ENCODE results near the gene PDE9A. TPM values are rescaled to one million over a fixed set of nuclear protein-coding genes. Genes with fewer than 3 reads are reported as not detected.

PDE9A gene
- total and polyA plus RNA-seq, 2 experiments from 2014 or later: 26.5 to 31.1 TPM

- no peak overlapping the region for H3K27ac Mint-ChIP-seq
- H3F3A ChIP-seq (replicated peaks; ENCODE audit: low read depth): no peaks in the 10 kb centered on the region
- ATAC-seq (no peak), DNase-seq (ENCODE audit: low spot score) (no peak)
- no peak for TF ChIP-seq ZNF462 (CRISPR knock-in tag; IDR thresholded peaks at IDR 0.05)
- no peak for TF ChIP-seq ETS1 (IDR thresholded peaks at IDR 0.05)
- TF ChIP-seq REST (IDR thresholded peaks at IDR 0.05; ENCODE audit: unreplicated experiment): no peak
- TF ChIP-seq EZH2 (IDR thresholded peaks at IDR 0.05; ENCODE audit: low read depth, unreplicated experiment): no peak
- TF ChIP-seq ZNF114 (CRISPR knock-in tag; IDR thresholded peaks at IDR 0.05): no peak
- no peak for TF ChIP-seq POLR2AphosphoS5 (IDR thresholded peaks at IDR 0.05; ENCODE audit: low read depth)
- TF ChIP-seq CTCF (conservative IDR thresholded peaks at IDR 0.05; ENCODE audit: low read depth in 2 of 2): no peak
- no peak for TF ChIP-seq STAT1 (IDR thresholded peaks at IDR 0.05; ENCODE audit: unreplicated experiment)
- no peak for TF ChIP-seq NANOG (IDR thresholded peaks at IDR 0.05; ENCODE audit: borderline replicate concordance)
- TF ChIP-seq ZNF331 (CRISPR knock-in tag; IDR thresholded peaks at IDR 0.05; ENCODE audit: low read depth): no peak
- H2AFZ ChIP-seq: no peak overlapping the region
- no peak overlapping the region for H3K4me3 ChIP-seq
- peaks cover 19% of the 10 kb centered on the region for H3K36me3 Mint-ChIP-seq (ENCODE audit: low read depth)
- H3K27me3 Mint-ChIP-seq (ENCODE audit: insufficient read depth, low read depth, poor library complexity): peaks cover 8% of the 10 kb centered on the region
- H3K4me3 Mint-ChIP-seq: no peak overlapping the region
- H3K4me1 ChIP-seq (ENCODE audit: insufficient read depth): no peaks in the 10 kb centered on the region
- no peaks in the 10 kb centered on the region for H3K27me3 ChIP-seq (ENCODE audit: insufficient read depth)
- no peaks in the 10 kb centered on the region for H3K79me2 ChIP-seq (replicated peaks; ENCODE audit: insufficient read depth)
- no peaks in the 10 kb centered on the region for H3K9me3 Mint-ChIP-seq
- peaks cover 7% of the 10 kb centered on the region for H3K4me1 Mint-ChIP-seq
- no peak overlapping the region for H3K4me2 ChIP-seq
- H3K27ac ChIP-seq (ENCODE audit: low read depth): no peak overlapping the region
- H3K36me3 ChIP-seq (ENCODE audit: insufficient read depth): no peaks in the 10 kb centered on the region
- no peaks in the 10 kb centered on the region; the same call in 1 of the 2 replicates for H4K20me1 ChIP-seq (replicated peaks; ENCODE audit: insufficient read depth)
- H3K9me2 ChIP-seq (ENCODE audit: insufficient read depth): no peaks in the 10 kb centered on the region
Observed at GRCh38 chr21:42683371-42684108, 30.1 kb downstream of the PDE9A start.
